Left ventricle myocardium inferior (tissue), 1 donor: ENCODE results near the gene SERTM1. TPM values are rescaled to one million over a fixed set of nuclear protein-coding genes. Genes with fewer than 3 reads are reported as not detected.

ENCODE experiments used
- DNase-seq: peaks from one replicate; pipeline ENCODE4 v3.0.0-alpha.2; 2020
- H3K27ac ChIP-seq: fragments of 200-600 bp; replicated peaks from 2 replicates; pipeline ENCODE4 v1.8.0; 2021
- H3K27me3 ChIP-seq: fragments of 200-600 bp; 2 replicates; pipeline ENCODE4 v1.8.0; 2021; ENCODE audit warnings: low read depth
- H3K36me3 ChIP-seq: fragments of 200-600 bp; 2 replicates; pipeline ENCODE4 v1.8.0; 2021
- H3K4me1 ChIP-seq: fragments of 200-600 bp; 2 replicates; pipeline ENCODE4 v1.8.0; 2021
- H3K4me3 ChIP-seq: fragments of 200-600 bp; 2 replicates; pipeline ENCODE4 v1.8.0; 2021; ENCODE audit warnings: mild to moderate bottlenecking, moderate library complexity
- H3K9me3 ChIP-seq: fragments of 200-600 bp; replicated peaks from 2 replicates; pipeline ENCODE4 v1.8.0; 2021
- CTCF ChIP-seq: fragments of 200-600 bp; IDR thresholded peaks from 2 replicates; pipeline ENCODE4 v1.8.0; 2021; ENCODE audit warnings: antibody characterized with exemption, mild to moderate bottlenecking, borderline replicate concordance
- intact Hi-C: fragments of 100-400 bp; cut with micrococcal nuclease; formaldehyde crosslinking; loops from one replicate; pipeline ENCODE4 v1.11.0; 2022
- total RNA-seq: library from RNA; stranded (reverse); fragmentation: NEBNext Ultra II Directional; extraction: Animal tissue kit (Norgen Biotek cat#: 25700); gene quantifications from one replicate; pipeline ENCODE4 v1.2.1, GENCODE V29; 2021
- donor health status: DM: no; HTN: yes; CAD: no; lungs with severe emphysema.

Gene SERTM1
- total RNA-seq, 1 donor from 2014 or later: 0.60 TPM

- Histone ChIP-seq H3K27me3 (peaks cover 13% of the 10 kb centered on the region), H3K4me3 (no peak overlapping the region), H3K4me1 (no peaks in the 10 kb centered on the region), H3K36me3 (no peaks in the 10 kb centered on the region), H3K27ac (no peak overlapping the region), H3K9me3 (no peaks in the 10 kb centered on the region)
- TF ChIP-seq CTCF: no peak
- intact Hi-C loops: no loop called here
- no peak for DNase-seq
Observed at GRCh38 chr13:36710396-36710795, 36.6 kb downstream of the SERTM1 start.

- no peaks in the 10 kb centered on the region for H3K9me3 ChIP-seq
- no peak for TF ChIP-seq CTCF
- peaks cover 7% of the 10 kb centered on the region for H3K4me1 ChIP-seq
- no peaks in the 10 kb centered on the region for H3K36me3 ChIP-seq
- H3K27me3 ChIP-seq: peaks cover 9% of the 10 kb centered on the region
- intact Hi-C loops: no loop called here
- DNase-seq: no peak
- H3K4me3 ChIP-seq: no peak overlapping the region
- no peak overlapping the region for H3K27ac ChIP-seq
Observed at GRCh38 chr13:36712290-36712689, 38.5 kb downstream of the SERTM1 start.

GRCh38 chr13:36712770-36713169 is 39.0 kb downstream of the SERTM1 start:
- intact Hi-C loops: no loop called here
- Histone ChIP-seq H3K36me3 (no peaks in the 10 kb centered on the region), H3K4me3 (no peak overlapping the region), H3K27ac (no peak overlapping the region), H3K9me3 (no peaks in the 10 kb centered on the region), H3K4me1 (peaks cover 7% of the 10 kb centered on the region), H3K27me3 (peaks cover 9% of the 10 kb centered on the region)
- TF ChIP-seq CTCF: no peak
- DNase-seq: no peak

GRCh38 chr13:36713887-36714286 is 40.1 kb downstream of the SERTM1 start:
- intact Hi-C loops: no loop called here
- no peaks in the 10 kb centered on the region for H3K9me3 ChIP-seq
- no peak for TF ChIP-seq CTCF
- H3K27me3 ChIP-seq: peaks cover 9% of the 10 kb centered on the region
- no peaks in the 10 kb centered on the region for H3K36me3 ChIP-seq
- no peak overlapping the region for H3K27ac ChIP-seq
- no peak overlapping the region for H3K4me3 ChIP-seq
- H3K4me1 ChIP-seq: peaks cover 7% of the 10 kb centered on the region
- no peak for DNase-seq

- no peaks in the 10 kb centered on the region for H3K36me3 ChIP-seq
- intact Hi-C loops: no loop called here
Observed at GRCh38 chr13:36715841-36716240, 42.0 kb downstream of the SERTM1 start.

More at GRCh38 chr13:36715841-36716240, 42.0 kb downstream of the SERTM1 start:
- Histone ChIP-seq H3K27ac (no peak overlapping the region), H3K9me3 (no peaks in the 10 kb centered on the region), H3K4me3 (no peak overlapping the region), H3K27me3 (peaks cover 17% of the 10 kb centered on the region), H3K4me1 (peaks cover 7% of the 10 kb centered on the region)
- no peak for TF ChIP-seq CTCF
- no peak for DNase-seq
